Smooth muscle cell (in vitro differentiated cells): ENCODE data around the gene NDUFV3. TPM values are rescaled to one million over a fixed set of nuclear protein-coding genes. Genes with fewer than 3 reads are reported as not detected.
"Not testable (repeated sequence)": the region's sequence is repeated elsewhere in the genome, so short reads cannot be mapped to it uniquely, and the experiment has no call there.

Experiments used
- DNase-seq: peaks from one replicate; lab custom pipeline; 2025; ENCODE audit not compliant: unreplicated experiment; lab: John Stamatoyannopoulos, UW
- H2AFZ ChIP-seq: fragments of 200-600 bp; sonication (generic); 2 replicates; pipeline ENCODE4 v1.6.0; 2016; ENCODE audit warnings: antibody characterized with exemption, low read depth, mild to moderate bottlenecking
- H3F3A ChIP-seq: fragments of 200-600 bp; sonication (generic); 2 replicates; pipeline ENCODE4 v1.6.0; 2017; ENCODE audit warnings: antibody characterized with exemption, low read depth
- H3K27ac ChIP-seq: fragments of 200-600 bp; sonication (generic); 2 replicates; pipeline ENCODE4 v1.5.1; 2016; ENCODE audit warnings: low read depth, mild to moderate bottlenecking
- H3K27me3 ChIP-seq: fragments of 200-600 bp; sonication (generic); 2 replicates; pipeline ENCODE4 v1.6.1; 2016; ENCODE audit warnings: low read depth, mild to moderate bottlenecking
- H3K36me3 ChIP-seq: fragments of 200-600 bp; sonication (generic); 2 replicates; pipeline ENCODE4 v1.5.1; 2016; ENCODE audit warnings: low read depth
- H3K4me1 ChIP-seq: fragments of 200-600 bp; sonication (generic); 2 replicates; pipeline ENCODE4 v1.5.1; 2016; ENCODE audit warnings: low read depth
- H3K4me2 ChIP-seq: fragments of 200-600 bp; sonication (generic); 2 replicates; pipeline ENCODE4 v1.6.0; 2016; ENCODE audit warnings: mild to moderate bottlenecking
- H3K4me3 ChIP-seq: fragments of 200-600 bp; sonication (generic); 2 replicates; pipeline ENCODE4 v1.5.1; 2016; ENCODE audit warnings: mild to moderate bottlenecking
- H3K79me2 ChIP-seq: fragments of 200-600 bp; sonication (generic); 2 replicates; pipeline ENCODE4 v1.6.0; 2016; ENCODE audit warnings: low read depth, mild to moderate bottlenecking
- H3K9ac ChIP-seq: fragments of 200-600 bp; sonication (generic); 2 replicates; pipeline ENCODE4 v1.6.0; 2016; ENCODE audit warnings: low read depth
- H3K9me3 ChIP-seq: fragments of 200-600 bp; sonication (generic); replicated peaks from 2 replicates; pipeline ENCODE4 v1.5.1; 2016; ENCODE audit warnings: low read depth
- H4K20me1 ChIP-seq: fragments of 200-600 bp; sonication (generic); 2 replicates; pipeline ENCODE4 v1.6.0; 2016; ENCODE audit warnings: low read depth
- CTCF ChIP-seq: fragments of 200-600 bp; sonication (generic); IDR thresholded peaks from 2 replicates; pipeline ENCODE4 v1.5.1; 2017; ENCODE audit warnings: borderline replicate concordance, mild to moderate bottlenecking, antibody characterized with exemption; ENCODE audit not compliant: insufficient read depth, poor library complexity, severe bottlenecking
- WGBS: methylation state at CpG from one replicate; pipeline ENCODE4 v1.1.7; 2016; ENCODE audit warnings: low lambda C conversion rate; 5-methylcytosine and 5-hydroxymethylcytosine counted together
- microRNA-seq: library from miRNA; unstranded; fragments of <30 nt; microRNA quantifications from one replicate; pipeline ENCODE4, GENCODE V29; 2016; ENCODE audit warnings: borderline number of aligned reads
- polyA plus RNA-seq: library from polyadenylated mRNA; unstranded; fragments of >200 nt; fragmentation: Nextera tagmentation; extraction: Ambion mirVana; gene quantifications from 2 replicates; pipeline ENCODE4 v1.2.1, GENCODE V29; 2016
- small RNA-seq: library from RNA; depleted of rRNA; stranded (forward); fragments of <200 nt; gene quantifications from one replicate; pipeline ENCODE3, GENCODE V24; 2014
- total RNA-seq: library from RNA; depleted of rRNA; stranded (reverse); fragments of >200 nt; gene quantifications from 2 replicates; pipeline ENCODE4 v1.2.3, GENCODE V29; 2014

Gene NDUFV3
- total and polyA plus RNA-seq, 2 experiments from 2014 or later: 23.3 to 28.4 TPM

- Histone ChIP-seq H4K20me1 (no peaks in the 10 kb centered on the region), H3K9ac (no peak overlapping the region), H2AFZ (no peak overlapping the region), H3K4me3 (no peak overlapping the region), H3K4me1 (no peaks in the 10 kb centered on the region), H3F3A (no peaks in the 10 kb centered on the region), H3K36me3 (no peaks in the 10 kb centered on the region), H3K27me3 (no peaks in the 10 kb centered on the region), H3K4me2 (no peak overlapping the region), H3K9me3 (no peaks in the 10 kb centered on the region), H3K27ac (peak overlapping the region; percentile 90), H3K79me2 (no peaks in the 10 kb centered on the region)
- WGBS: 66% methylated on average over 13 of the region's 13 CpGs
- no peak for TF ChIP-seq CTCF
- DNase-seq: no peak
Observed at GRCh38 chr21:42956824-42957630, 63.9 kb downstream of the NDUFV3 start.

- not testable (repeated sequence) for H3K79me2 ChIP-seq, H3F3A ChIP-seq, H3K9me3 ChIP-seq, H3K4me3 ChIP-seq, H3K36me3 ChIP-seq, H2AFZ ChIP-seq, H3K4me2 ChIP-seq, H3K9ac ChIP-seq, H4K20me1 ChIP-seq, DNase-seq, H3K4me1 ChIP-seq, H3K27me3 ChIP-seq
- 82% methylated on average over 6 of the region's 6 CpGs for WGBS
- H3K27ac ChIP-seq: peak overlapping the region; percentile 90
Observed at GRCh38 chr21:42958122-42958521, 65.0 kb downstream of the NDUFV3 start.

- H4K20me1 ChIP-seq: no peaks in the 10 kb centered on the region
- no peak for DNase-seq
- no peaks in the 10 kb centered on the region for H3K27me3 ChIP-seq
- H2AFZ ChIP-seq: no peak overlapping the region
- no peak overlapping the region for H3K27ac ChIP-seq
- H3K9ac ChIP-seq: no peak overlapping the region
- no peaks in the 10 kb centered on the region for H3K36me3 ChIP-seq
- H3K4me2 ChIP-seq: no peak overlapping the region
- no peaks in the 10 kb centered on the region for H3K4me1 ChIP-seq
- WGBS: 97% methylated on average over 3 of the region's 3 CpGs
- no peak overlapping the region for H3K4me3 ChIP-seq
- TF ChIP-seq CTCF: no peak
- no peaks in the 10 kb centered on the region for H3K9me3 ChIP-seq
- H3K79me2 ChIP-seq: no peaks in the 10 kb centered on the region
- no peaks in the 10 kb centered on the region for H3F3A ChIP-seq
Observed at GRCh38 chr21:42959728-42960127, 66.6 kb downstream of the NDUFV3 start.

- Histone ChIP-seq H3K4me3 (no peak overlapping the region), H4K20me1 (no peaks in the 10 kb centered on the region), H3K9ac (no peak overlapping the region), H3K79me2 (no peaks in the 10 kb centered on the region), H3K27ac (no peak overlapping the region), H3K27me3 (no peaks in the 10 kb centered on the region), H3K36me3 (no peaks in the 10 kb centered on the region), H2AFZ (no peak overlapping the region), H3K4me2 (no peak overlapping the region), H3F3A (no peaks in the 10 kb centered on the region), H3K4me1 (no peaks in the 10 kb centered on the region), H3K9me3 (no peaks in the 10 kb centered on the region)
- 42% methylated on average over 3 of the region's 6 CpGs for WGBS
- no peak for TF ChIP-seq CTCF
- DNase-seq: no peak
Observed at GRCh38 chr21:42962380-42963007, 69.4 kb downstream of the NDUFV3 start.

Small RNA genes lying within 50 kb of the gene (microRNA-seq; reads per million reads assigned to microRNA genes)
- gene MIR5692B: not detected

Small RNA genes lying within 50 kb of the gene (small RNA-seq; reads per million reads assigned to genes)
- not detected for gene MIR5692B

Other genes with a start within 250 kb of the NDUFV3 start
- gene PDE9A, start 239.7 kb upstream of the NDUFV3 start, total RNA-seq: 9.6 and 12.3 TPM in 2 replicates
- gene PDE9A, start 239.7 kb upstream of the NDUFV3 start, polyA plus RNA-seq: 4.3 and 7.3 TPM in 2 replicates
- 2.6 and 5.1 TPM in 2 replicates for gene WDR4, start 13.8 kb upstream of the NDUFV3 start, total RNA-seq
- gene WDR4, start 13.8 kb upstream of the NDUFV3 start, polyA plus RNA-seq: 5.1 and 6.2 TPM in 2 replicates
- gene ERVH48-1, start 32.3 kb downstream of the NDUFV3 start, total RNA-seq: 7.5 and 7.6 TPM in 2 replicates
- 6.8 and 9.8 TPM in 2 replicates for gene ERVH48-1, start 32.3 kb downstream of the NDUFV3 start, polyA plus RNA-seq
- 12.4 and 28.5 TPM in 2 replicates for gene PKNOX1, start 81.3 kb downstream of the NDUFV3 start, total RNA-seq
- gene PKNOX1, start 81.3 kb downstream of the NDUFV3 start, polyA plus RNA-seq: 20.4 and 20.8 TPM in 2 replicates
- 18.5 and 25.7 TPM in 2 replicates for gene CBS, start 182.5 kb downstream of the NDUFV3 start, total RNA-seq
- gene CBS, start 182.5 kb downstream of the NDUFV3 start, polyA plus RNA-seq: 43.8 and 44.5 TPM in 2 replicates
- gene U2AF1, start 214.3 kb downstream of the NDUFV3 start, total RNA-seq: 50.4 and 55.3 TPM in 2 replicates
- 54.5 and 67.3 TPM in 2 replicates for gene U2AF1, start 214.3 kb downstream of the NDUFV3 start, polyA plus RNA-seq